Pancreas (tissue), 10 donors: Measurements from ENCODE around the gene NUMB. TPM values are rescaled to one million over a fixed set of nuclear protein-coding genes. Genes with fewer than 3 reads are reported as not detected.

ENCODE experiments used
- ATAC-seq, 4 donors: fragments of 200-7000 bp; cut with Tn5 transposase; one replicate each; pipeline versions ENCODE4 v1.8.0 to v1.9.1; 2020; ENCODE audit warnings: mild to moderate bottlenecking in 4 of 4, moderate library complexity in 4 of 4
- DNase-seq, 6 donors: peaks; one replicate each; pipeline ENCODE4 v3.0.0-alpha.2; 2020
- FAIRE-seq: peaks from 2 replicates; lab custom pipeline; 2012; peaks lifted over from hg19 to GRCh38; lab: Jason Lieb, UNC
- H3K27ac ChIP-seq, 4 donors: fragments of 200-600 bp; sonication (generic); 1 replicate in 3 of 4; 2 replicates in 1 of 4; pipeline versions ENCODE4 v1.5.0 to v1.8.0; 2020
- H3K27me3 ChIP-seq, 4 donors: fragments of 200-600 bp; one replicate each; pipeline ENCODE4 v1.8.0; 2021
- H3K36me3 ChIP-seq, 3 donors: fragments of 200-600 bp; sonication (generic) in 1 of 3; one replicate each; pipeline versions ENCODE4 v1.5.0 to v1.8.0; 2020 to 2021
- H3K4me1 ChIP-seq, 3 donors: fragments of 200-600 bp; one replicate each; pipeline ENCODE4 v1.8.0; 2021
- H3K4me3 ChIP-seq, 4 donors: fragments of 200-600 bp; sonication (generic) in 2 of 4; one replicate each; pipeline versions ENCODE4 v1.5.0 to v1.8.0; 2020 to 2021
- H3K9me3 ChIP-seq, 4 donors: fragments of 200-600 bp; one replicate each; pipeline ENCODE4 v1.8.0; 2021
- WGBS, 2 donors: extraction: QIAGEN DNeasy Blood & Tissue Kit; methylation state at CpG; one replicate each; pipeline ENCODE4 v1.1.7; 2013; 5-methylcytosine and 5-hydroxymethylcytosine counted together
- intact Hi-C, 3 donors: fragments of 100-400 bp; cut with DNase I; formaldehyde crosslinking; loops; one replicate each; pipeline versions ENCODE4 v1.11.1 to v1.14.2; 2022
- polyA plus RNA-seq, 2 donors: library from polyadenylated mRNA; stranded (reverse); fragments of 200-250 nt; gene quantifications; one replicate each; pipeline ENCODE4 v1.2.3, GENCODE V29; 2013
- total RNA-seq, 6 donors: library from RNA; stranded (reverse); fragmentation: NEBNext Ultra II Directional in 4 of 6; extraction: Animal tissue kit (Norgen Biotek cat#: 25700) in 4 of 6; gene quantifications; one replicate each; pipeline versions ENCODE4 v1.2.1 to v1.2.4, GENCODE V29; 2021 to 2023
- TF ChIP-seq, protein P1 (sequence below), 4 donors: fragments of 200-600 bp; sonication (generic) in 3 of 4; IDR thresholded peaks; one replicate each; pipeline versions ENCODE4 v1.5.0 to v1.8.0; 2021; ENCODE audit warnings: antibody characterized with exemption in 4 of 4
- donor health status: healthy with polysubstance abuse.
- donor health status: DM: no; HTN: no; CAD: no; lungs with moderate emphysema.
- donor health status: DM: no; HTN: no; CAD: no.
- donor health status: control.
- donor health status: control.
- donor health status: Bipolar disorder and iron deficiency.
- donor health status: DM: yes; HTN: yes; CAD: no.
- donor health status: DM: no; HTN: no; CAD: no.
- donor health status: DM: no; HTN: no; CAD: no.
- donor health status: DM: yes; HTN: yes; CAD: no.

NUMB gene
- total and polyA plus RNA-seq, 8 donors, result 23.9 to 53.8 (median 32.5) TPM

- intact Hi-C loops, result no loop called here
- H3K9me3 ChIP-seq, result no peaks in the 10 kb centered on the region
- no peaks in the 10 kb centered on the region for H3K27me3 ChIP-seq
- no peaks in the 10 kb centered on the region for H3K36me3 ChIP-seq
- TF ChIP-seq, protein P1, sequence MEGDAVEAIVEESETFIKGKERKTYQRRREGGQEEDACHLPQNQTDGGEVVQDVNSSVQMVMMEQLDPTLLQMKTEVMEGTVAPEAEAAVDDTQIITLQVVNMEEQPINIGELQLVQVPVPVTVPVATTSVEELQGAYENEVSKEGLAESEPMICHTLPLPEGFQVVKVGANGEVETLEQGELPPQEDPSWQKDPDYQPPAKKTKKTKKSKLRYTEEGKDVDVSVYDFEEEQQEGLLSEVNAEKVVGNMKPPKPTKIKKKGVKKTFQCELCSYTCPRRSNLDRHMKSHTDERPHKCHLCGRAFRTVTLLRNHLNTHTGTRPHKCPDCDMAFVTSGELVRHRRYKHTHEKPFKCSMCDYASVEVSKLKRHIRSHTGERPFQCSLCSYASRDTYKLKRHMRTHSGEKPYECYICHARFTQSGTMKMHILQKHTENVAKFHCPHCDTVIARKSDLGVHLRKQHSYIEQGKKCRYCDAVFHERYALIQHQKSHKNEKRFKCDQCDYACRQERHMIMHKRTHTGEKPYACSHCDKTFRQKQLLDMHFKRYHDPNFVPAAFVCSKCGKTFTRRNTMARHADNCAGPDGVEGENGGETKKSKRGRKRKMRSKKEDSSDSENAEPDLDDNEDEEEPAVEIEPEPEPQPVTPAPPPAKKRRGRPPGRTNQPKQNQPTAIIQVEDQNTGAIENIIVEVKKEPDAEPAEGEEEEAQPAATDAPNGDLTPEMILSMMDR (IDR thresholded peaks at IDR 0.05), result no peak
- ATAC-seq (no peak), FAIRE-seq (no peak), DNase-seq (no peak)
- no peak overlapping the region for H3K27ac ChIP-seq
- WGBS, 2 donors, result 89 to 98% methylated on average over 2 of the region's 2 CpGs
- peaks cover 18 to 28% (median 25%) of the 10 kb centered on the region in 3 donors for H3K4me1 ChIP-seq
- no peak overlapping the region for H3K4me3 ChIP-seq
Observed at GRCh38 chr14:73437206-73437605, 21.1 kb downstream of the NUMB start.

GRCh38 chr14:73432124-73432523 is 26.2 kb downstream of the NUMB start:
- H3K9me3 ChIP-seq, result no peaks in the 10 kb centered on the region
- H3K4me1 ChIP-seq, result peaks cover 8 to 38% (median 29%) of the 10 kb centered on the region in 3 donors
- FAIRE-seq, result no peak
- H3K36me3 ChIP-seq, result no peaks in the 10 kb centered on the region
- no peak for DNase-seq
- intact Hi-C loops, result no loop called here
- no peak overlapping the region for H3K4me3 ChIP-seq
- 32 to 35% methylated on average over 3 of the region's 3 CpGs for WGBS, 2 donors
- TF ChIP-seq, protein P1 (IDR thresholded peaks at IDR 0.05), result no peak
- H3K27me3 ChIP-seq, result no peaks in the 10 kb centered on the region
- no peak for ATAC-seq
- no peak overlapping the region for H3K27ac ChIP-seq

DNA sequence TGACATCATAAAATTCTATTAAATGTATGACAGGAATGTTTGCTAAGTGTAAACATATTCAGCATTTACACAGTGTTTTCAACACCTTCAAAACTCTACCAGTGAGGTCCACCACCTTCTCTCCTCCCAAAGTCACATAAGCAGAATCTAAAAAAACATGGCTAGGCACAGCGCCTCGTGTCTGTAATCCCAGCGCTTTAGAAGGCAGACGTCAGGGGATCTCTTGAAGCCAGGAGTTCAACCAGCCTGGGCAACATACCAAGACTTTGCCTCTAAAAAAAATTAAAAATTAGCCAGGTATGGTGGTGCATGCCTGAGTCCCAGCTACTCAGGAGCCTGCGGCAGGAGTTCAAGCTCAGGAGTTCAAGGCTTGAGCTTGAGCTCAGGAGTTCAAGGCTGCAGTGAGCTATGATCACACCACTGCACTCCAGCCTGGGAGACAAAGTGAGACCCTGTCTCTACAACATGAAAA is 30.0 kb downstream of the NUMB start:
- H3K36me3 ChIP-seq, result no peaks in the 10 kb centered on the region
- peak; percentile 78 to 88 (median 84) for ATAC-seq
- WGBS, 2 donors, result 8 to 10% methylated on average over 5 of the region's 5 CpGs
- H3K4me1 ChIP-seq, result peaks cover 0 to 36% (median 15%) of the 10 kb centered on the region in 3 donors
- DNase-seq, result peak in 4 of 6 donors; percentile 25 to 61 (median 53)
- intact Hi-C loops, result no loop called here
- no peak overlapping the region for H3K4me3 ChIP-seq
- TF ChIP-seq, protein P1 (IDR thresholded peaks at IDR 0.05), result no peak
- H3K27me3 ChIP-seq, result no peaks in the 10 kb centered on the region
- peak overlapping the region in 3 of 4 donors; percentile 12 to 69 (median 46) for H3K27ac ChIP-seq
- H3K9me3 ChIP-seq, result no peaks in the 10 kb centered on the region
- FAIRE-seq, result no peak

- H3K9me3 ChIP-seq, result no peaks in the 10 kb centered on the region
- H3K4me1 ChIP-seq, result peaks cover 0 to 36% (median 15%) of the 10 kb centered on the region in 3 donors
- TF ChIP-seq, protein P1 (IDR thresholded peaks at IDR 0.05), result no peak
- peak overlapping the region in 3 of 4 donors; percentile 12 to 69 (median 46) for H3K27ac ChIP-seq
- H3K27me3 ChIP-seq, result no peaks in the 10 kb centered on the region
- FAIRE-seq (no peak), ATAC-seq (no peak), DNase-seq (no peak)
- H3K4me3 ChIP-seq, result no peak overlapping the region
- H3K36me3 ChIP-seq, result no peaks in the 10 kb centered on the region
- intact Hi-C loops, result no loop called here
- 72 to 77% methylated on average over 4 of the region's 4 CpGs for WGBS, 2 donors
Observed at GRCh38 chr14:73427516-73428264, 30.7 kb downstream of the NUMB start.

DNA sequence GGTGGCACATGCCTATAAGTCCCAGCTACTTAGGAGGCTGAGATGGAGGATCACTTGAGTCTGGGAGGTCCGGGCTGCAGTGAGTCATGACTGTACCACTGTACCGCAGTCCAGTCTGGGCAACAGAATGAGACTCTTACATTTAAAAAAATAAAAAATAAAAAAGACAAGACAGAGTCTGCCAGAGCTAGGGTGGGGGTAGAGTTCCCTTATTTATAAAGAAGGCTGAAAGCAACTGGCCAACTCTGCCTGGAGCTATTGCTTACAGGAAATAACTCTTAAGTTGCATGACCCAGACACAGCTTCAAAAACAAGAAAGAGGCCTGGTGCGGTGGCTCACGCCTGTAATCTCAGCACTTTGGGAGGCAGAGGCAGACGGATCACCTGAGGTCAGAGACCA is 31.5 kb downstream of the NUMB start:
- 88 to 93% methylated on average over 5 of the region's 5 CpGs for WGBS, 2 donors
- FAIRE-seq (no peak), DNase-seq (no peak), ATAC-seq (peak in 2 of 4 donors; percentile 3 to 25)
- no peaks in the 10 kb centered on the region for H3K36me3 ChIP-seq
- intact Hi-C loops, result no loop called here
- TF ChIP-seq, protein P1 (IDR thresholded peaks at IDR 0.05), result no peak
- H3K9me3 ChIP-seq, result no peaks in the 10 kb centered on the region
- no peaks in the 10 kb centered on the region for H3K27me3 ChIP-seq
- peak overlapping the region in 2 of 4 donors; percentile 28 to 46 for H3K27ac ChIP-seq
- H3K4me1 ChIP-seq, result peaks cover 0 to 28% (median 15%) of the 10 kb centered on the region in 3 donors
- H3K4me3 ChIP-seq, result no peak overlapping the region
